ENCODE data around the gene KCNJ5.

GRCh38 chr11:128907585-128907984, 16.4 kb downstream of the KCNJ5 start:
- no peak for TF ChIP-seq CTCF (IDR thresholded peaks at IDR 0.05)
- TF ChIP-seq POLR2AphosphoS2 (conservative IDR thresholded peaks at IDR 0.05; ENCODE audit: low read length), result no peak
- TF ChIP-seq HMGXB4 (CRISPR knock-in tag; IDR thresholded peaks at IDR 0.05; ENCODE audit: borderline replicate concordance), result no peak
- no peak for TF ChIP-seq RAD21 (conservative IDR thresholded peaks at IDR 0.05 in 1 of 2, IDR thresholded peaks at IDR 0.05 in 1 of 2)

Data from A549 (cell line).